ENCODE data around the gene ZDHHC17.

The ZDHHC17 gene

DNA sequence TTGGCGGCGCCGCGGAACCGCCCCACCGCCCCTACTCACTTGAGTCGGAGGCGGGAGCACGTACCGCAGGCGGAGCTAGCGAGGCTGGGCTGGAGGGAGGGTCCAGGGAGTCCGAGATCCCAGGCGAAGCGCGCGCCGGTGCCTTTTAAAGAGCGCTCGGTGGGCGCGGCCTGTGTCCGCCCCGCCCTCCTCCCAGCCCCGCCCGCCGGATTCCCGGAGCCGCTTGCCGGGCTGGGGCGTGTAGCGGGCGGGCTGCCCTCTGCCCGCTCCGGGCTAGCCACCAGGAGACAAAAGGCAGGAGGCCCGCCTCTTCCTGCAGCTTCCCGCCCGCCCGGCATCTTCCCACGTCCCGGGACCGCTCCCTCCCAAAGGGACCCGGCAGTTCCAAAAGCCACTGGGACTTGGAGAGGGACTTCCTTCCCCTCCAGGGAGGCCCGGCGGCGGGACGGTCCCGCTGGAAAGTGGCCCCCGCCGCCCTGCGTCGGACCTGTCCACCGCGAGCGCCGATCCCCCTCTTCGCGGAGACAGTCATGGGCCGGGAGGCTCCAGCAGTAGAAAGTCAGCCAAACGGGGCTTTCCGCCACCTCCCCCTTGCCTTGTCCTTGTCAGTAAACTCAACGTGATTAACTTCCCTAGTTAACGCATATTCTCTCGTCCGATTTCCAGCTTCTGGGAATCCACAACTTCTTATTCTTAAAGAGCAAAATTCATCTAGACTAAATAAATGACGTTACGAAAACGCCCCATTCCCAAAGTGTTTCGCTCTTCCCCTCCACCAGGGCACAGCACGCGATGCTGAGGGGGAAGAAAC, 115.2 kb downstream of the ZDHHC17 start, which contains the start of gene CSRP2:
CSRP2 (minus strand) TSS at position 121 of the 811 bp plus-strand sequence. CDS start 12,759 bp downstream, outside the sequence.
- peak; percentile 35 for DNase-seq (ENCODE audit: low spot score)

DNA sequence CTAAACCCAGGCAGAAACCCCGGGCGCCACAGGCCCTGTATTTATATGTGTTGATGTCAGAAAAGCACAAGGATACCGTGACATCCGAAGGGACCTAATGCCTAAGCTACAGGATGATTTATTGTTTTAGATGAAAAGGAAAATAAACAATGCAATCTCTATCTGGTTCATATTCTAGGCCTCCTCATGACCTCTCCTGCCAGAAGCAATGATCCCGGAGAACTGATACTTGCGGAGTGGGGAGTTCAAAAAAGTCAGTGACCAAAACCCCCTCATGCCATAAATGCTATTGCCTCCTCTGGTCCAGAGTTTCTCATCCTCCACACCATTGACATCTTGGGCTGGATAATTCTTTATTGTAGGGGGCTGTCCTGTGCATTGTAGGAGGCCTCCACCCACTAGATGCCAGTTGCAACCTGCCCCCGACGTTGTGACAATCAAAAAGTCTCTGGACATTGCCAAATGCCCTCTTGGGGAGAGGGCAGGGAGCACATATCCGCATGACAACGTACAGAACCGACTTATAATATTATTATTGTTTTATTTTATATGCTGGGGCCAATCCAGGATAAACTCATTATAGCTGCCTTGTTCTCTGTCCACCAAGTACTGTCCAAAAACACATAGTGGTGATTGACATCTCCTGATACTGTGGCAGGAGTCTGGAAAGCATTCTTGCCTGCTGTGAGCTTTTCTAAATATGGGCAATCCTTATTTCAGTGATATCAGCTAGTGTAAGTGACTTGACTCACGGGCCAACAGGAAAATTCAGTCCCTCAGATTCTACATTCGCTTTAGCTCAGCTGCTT, 116.0 kb downstream of the ZDHHC17 start:
- no peak for DNase-seq (ENCODE audit: low spot score)

DNA sequence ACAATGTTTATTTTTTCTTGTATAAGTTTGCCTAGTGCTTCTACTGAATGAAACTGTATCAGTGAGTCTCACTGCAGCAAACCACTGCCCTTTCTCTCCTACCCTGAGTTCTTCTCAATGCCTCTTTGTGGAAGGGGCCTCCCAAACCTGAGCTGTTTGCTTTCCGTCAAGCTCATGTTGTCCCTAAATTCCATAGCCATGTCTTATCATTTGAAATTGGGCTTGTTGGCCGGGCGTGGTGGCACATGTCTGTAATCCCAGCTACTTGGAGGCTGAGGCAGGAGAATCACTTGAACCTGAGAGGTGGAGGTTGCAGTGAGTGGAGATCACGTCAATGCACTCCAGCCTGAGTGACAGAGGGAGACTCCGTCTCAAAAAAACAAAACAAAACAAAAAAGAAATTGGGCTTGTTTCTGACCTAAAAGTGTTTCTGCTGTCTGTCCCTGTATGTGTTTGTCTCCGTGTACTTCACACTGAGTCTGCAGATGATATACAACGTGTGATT, 116.7 kb downstream of the ZDHHC17 start:
- no peak for DNase-seq (ENCODE audit: low spot score)

DNA sequence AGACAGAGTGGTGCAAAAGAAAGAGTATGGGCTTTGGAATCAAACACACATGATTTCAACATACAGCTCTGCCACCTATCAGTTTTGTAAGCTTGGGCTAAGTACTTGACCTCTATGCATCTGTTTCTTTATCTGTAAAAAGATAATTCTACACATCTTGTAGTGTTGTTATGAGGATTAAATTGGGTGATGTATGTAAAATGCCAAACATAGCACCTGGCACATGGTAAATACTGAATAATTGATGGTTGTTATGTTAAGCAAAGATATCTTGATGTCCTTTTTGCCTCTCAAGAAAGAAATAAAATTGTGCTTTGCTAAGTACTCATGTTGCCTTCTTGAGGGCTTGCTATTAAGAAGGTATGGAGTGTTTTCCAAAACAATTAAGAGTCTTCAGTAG, 117.2 kb downstream of the ZDHHC17 start:
- DNase-seq (ENCODE audit: low spot score): no peak

DNA sequence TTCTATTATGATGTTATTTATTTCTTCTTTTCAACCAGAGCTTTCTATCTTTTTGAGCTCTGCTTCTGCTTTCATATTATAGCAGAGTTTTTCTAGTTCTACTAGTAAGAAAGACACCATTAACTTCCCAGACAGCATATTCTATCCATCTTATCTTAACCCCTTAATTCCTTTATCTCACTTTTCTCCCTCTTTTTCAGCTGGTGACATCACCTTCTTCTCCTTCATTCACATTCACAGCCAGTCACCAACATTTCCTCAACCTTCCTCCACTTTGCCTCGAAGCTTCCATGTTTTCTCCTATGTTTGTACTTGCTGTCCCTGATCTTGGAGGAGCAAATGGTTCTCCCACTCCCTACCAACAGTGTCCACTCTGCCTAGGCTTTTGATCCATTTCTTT, 118.5 kb downstream of the ZDHHC17 start:
- no peak for DNase-seq (ENCODE audit: low spot score)

DNA sequence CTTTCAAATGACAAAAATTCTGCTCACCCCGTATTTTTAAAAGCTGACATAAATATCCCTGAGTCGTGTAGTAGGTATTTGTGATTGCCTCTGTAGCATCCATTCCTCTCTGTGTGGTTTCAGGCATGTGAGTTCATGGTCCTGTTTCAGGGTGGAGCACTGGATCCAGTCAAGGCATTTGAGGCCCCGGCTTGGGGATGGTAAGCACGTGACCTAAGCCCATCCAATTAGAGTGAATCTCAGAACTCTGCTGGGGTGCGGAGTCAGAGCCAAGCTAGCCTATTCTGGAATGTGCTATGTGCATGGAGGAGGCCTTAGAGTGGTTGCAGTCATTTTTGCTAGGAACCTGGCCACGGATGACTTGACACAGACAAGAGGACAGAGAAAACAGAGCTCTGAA, 119.2 kb downstream of the ZDHHC17 start:
- no peak for DNase-seq (ENCODE audit: low spot score)

DNA sequence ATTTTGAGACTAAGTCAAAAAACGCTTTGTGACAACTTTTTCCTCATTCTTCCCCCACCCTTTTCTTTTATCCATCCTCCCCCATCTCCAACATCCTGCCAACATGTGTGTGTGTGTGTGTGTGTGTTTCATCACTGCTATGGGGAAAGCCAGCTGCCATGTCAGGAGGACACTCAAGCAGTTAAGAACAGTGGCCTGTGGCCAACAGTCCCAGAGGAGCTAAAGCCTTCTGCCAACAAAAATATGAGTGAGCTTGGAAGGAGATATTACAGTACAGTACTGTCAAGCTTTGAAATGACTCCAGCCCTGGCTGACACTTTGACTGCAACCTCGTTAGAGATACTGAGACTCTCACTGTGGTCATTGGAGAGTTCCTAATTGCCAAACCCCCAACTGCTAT, 119.9 kb downstream of the ZDHHC17 start:
- no peak for DNase-seq (ENCODE audit: low spot score)

DNA sequence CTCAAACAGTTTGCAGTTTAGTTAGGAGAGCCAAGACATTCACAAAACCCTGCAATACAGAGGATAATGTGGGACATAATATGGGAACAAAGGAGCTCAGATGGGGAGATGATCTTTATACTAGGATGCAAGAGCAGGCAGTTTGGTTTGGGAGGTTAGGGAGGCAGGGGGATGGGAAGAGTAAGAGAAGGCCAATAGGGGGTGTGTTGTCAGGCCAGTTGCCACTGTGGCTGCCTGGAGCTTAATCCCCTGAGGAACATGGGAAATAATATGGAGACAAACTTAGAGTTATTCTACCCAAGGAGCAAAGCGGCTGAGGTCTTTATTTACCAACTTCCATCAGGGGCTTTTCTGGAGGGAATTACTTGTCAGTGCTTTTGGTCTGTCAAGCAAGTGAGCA, 124.9 kb downstream of the ZDHHC17 start:
- DNase-seq (ENCODE audit: low spot score): no peak

DNA sequence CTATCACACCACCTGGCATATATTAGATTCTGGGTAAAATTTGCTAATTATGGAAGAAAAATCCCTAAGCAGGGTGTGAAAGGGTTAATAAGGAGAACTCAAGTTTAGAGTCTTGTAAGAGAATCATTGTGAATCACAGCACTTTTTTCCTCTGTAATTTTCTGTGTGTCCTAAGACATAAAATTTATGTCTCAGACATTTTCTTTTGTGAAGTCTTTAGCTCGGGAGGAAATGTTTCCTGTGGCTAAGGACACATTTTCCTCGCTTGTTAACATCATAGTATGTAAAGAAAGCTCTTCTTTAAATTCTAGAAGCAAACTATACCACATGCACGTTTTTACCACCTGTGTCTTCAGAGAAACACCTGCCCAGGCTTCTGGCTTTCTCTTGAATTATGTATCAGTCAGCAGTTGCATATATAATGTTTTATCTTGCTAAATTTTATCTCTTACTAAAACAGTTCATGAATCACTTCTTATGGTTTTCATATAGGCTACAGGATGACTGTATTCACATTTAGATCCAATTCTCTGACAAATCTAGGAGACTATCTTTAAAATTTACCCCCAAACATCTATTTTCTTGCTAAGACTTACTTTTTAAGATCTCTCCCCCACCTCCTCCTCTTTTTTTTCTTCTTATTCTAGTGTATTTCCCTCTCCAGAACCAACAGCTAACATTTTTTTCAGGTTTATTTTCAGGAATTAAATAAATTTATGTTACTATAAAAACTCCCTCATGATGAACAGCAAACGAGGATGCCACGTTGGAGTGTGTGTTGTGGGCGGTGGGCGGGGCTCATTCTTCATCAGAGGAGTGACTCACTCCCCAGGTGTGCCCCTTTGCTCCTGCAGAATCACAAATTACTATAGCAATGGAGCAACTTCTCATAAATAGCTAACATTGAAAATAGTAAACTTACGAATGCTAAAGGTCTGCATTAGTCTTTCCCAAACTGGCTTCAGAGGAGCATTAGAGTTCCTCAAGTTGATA, 126.5 kb downstream of the ZDHHC17 start:
- DNase-seq (ENCODE audit: low spot score): no peak

DNA sequence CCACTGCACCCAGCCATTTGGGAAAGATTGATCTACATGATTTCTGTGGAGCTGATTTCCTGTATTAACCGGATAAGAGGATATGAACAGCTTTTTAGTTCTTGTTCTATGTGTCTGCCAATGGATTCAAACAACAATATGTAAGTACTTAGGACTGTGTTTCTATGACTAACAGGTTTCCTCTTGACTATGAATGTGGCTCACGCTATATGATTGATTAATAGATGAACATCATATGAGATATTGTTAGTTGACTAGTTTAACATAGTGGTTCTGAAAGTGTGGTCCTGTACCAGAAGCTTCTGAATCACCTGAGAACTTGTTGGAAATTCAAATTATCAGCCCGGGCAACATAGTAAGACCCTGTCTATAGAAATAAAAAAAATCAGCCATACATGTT, 127.7 kb downstream of the ZDHHC17 start:
- DNase-seq (ENCODE audit: low spot score): no peak

DNA sequence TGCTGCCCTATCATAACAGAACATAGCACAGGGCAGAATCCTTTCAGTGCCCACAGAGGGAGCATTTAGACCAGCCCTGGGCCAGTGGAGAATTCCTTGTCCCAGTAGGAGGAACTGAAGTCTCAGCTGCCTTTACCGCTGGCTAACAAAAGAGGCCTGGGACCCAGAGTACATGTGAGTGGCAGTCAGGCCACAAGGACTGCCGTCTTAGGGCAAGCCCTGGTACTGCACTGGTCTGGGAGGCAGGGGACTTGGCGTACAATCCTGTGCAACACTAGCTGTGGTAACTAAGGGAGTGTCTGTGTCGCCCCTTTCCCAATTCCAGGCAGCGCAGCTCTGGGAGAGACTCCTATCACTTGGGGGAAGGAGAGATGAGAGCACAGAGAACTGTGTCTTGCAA, 131.9 kb downstream of the ZDHHC17 start:
- DNase-seq (ENCODE audit: low spot score): no peak

DNA sequence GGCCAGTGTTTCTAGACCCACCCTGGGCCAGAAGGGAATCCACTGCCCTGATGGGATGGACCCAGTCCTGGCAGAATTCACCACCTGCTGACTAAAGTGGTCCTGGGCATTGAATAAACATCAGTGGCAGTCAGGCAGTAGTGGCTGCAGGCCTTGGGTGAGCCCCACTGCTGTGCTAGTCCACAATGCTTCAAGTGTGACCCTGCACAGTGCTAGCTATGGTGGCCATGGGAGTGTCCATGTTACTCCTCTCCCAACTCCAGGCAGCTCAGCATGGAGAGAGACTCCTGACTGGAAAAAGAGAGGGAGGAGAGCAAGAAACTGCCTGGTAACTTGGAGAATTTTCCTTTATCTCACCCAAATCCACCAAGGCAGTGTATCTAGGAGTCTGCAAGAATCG, 132.4 kb downstream of the ZDHHC17 start:
- DNase-seq (ENCODE audit: low spot score): no peak

DNA sequence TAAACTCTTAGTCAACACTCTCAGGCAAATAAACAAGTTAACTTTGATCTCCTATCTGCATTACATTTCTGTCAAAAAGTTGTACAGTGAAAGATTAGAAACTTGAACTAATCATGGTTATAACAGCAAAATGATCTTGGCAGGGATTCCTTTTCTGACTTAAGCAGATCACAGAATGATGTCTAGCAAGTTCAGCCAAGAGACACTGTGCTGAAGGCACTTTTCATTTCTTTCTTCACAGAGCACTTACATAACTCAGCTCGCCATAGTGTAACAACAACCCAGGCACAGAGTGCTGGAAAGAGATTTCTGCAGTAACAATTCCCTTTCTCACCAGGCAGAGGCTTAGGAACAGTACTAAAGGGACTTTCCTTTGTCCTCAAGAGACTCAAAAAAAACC, 134.5 kb downstream of the ZDHHC17 start:
- no peak for DNase-seq (ENCODE audit: low spot score)

DNA sequence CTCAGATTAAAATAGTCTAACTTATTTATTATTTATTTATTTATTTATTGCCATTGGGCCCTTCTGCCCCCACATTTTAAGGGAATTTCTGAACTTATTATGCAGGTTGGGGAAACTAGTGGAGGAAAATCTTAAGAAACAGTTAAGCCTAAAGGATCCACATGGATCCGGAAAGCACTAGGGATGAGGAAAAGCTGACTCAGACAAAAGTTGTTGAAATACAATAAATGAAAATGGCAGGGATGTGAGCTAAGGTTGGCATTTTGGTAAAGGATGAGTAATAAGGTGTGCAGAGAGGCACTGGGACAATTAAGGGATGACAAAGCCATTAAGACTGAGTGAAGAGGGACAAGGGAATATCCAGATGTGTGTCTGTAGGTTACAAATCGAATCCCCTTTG, 135.6 kb downstream of the ZDHHC17 start:
- DNase-seq (ENCODE audit: low spot score): no peak

DNA sequence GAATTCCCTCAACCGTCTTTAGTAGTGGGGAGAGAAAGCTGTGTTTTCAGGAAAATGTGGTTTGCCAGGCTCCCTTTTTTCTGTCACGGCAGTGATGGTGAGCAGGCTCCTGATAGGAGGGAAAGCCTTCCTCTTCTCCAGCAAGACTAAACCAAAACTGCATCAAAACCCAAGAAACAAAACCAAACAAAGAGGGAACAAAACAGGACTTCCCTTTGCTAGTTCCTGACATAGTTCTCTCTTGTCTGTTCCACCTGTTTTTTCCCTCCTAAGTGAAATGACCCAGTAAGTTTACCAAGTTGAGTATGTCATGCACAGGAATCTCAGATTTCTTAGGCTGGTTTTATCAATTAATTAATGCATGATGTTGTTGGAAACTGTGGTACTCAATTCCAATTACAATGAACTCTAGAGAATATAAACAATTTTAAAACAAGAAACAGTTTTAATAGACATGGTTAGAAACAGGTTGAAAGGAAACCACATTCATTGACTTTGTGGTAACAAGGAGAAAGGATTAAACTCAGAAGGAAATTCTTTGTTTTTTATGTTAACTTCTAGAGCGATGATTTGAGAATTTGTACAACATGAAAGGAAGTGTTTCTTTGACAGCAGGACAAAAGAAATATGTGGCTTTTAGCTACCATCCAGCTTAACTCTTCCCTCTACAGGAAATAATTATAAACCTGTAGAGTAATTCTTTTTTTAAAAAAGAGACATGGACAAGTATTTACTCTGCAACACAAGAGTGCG, 137.9 kb downstream of the ZDHHC17 start:
- DNase-seq (ENCODE audit: low spot score): no peak
